CD1c-positive myeloid dendritic cell (primary cell): ENCODE results near the gene FGF19.

Source experiments
- DNase-seq: peaks from one replicate; pipeline ENCODE4 v3.0.0-alpha.2; 2016; ENCODE audit errors: extremely low spot score

FGF19 gene, protein sequence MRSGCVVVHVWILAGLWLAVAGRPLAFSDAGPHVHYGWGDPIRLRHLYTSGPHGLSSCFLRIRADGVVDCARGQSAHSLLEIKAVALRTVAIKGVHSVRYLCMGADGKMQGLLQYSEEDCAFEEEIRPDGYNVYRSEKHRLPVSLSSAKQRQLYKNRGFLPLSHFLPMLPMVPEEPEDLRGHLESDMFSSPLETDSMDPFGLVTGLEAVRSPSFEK

DNA sequence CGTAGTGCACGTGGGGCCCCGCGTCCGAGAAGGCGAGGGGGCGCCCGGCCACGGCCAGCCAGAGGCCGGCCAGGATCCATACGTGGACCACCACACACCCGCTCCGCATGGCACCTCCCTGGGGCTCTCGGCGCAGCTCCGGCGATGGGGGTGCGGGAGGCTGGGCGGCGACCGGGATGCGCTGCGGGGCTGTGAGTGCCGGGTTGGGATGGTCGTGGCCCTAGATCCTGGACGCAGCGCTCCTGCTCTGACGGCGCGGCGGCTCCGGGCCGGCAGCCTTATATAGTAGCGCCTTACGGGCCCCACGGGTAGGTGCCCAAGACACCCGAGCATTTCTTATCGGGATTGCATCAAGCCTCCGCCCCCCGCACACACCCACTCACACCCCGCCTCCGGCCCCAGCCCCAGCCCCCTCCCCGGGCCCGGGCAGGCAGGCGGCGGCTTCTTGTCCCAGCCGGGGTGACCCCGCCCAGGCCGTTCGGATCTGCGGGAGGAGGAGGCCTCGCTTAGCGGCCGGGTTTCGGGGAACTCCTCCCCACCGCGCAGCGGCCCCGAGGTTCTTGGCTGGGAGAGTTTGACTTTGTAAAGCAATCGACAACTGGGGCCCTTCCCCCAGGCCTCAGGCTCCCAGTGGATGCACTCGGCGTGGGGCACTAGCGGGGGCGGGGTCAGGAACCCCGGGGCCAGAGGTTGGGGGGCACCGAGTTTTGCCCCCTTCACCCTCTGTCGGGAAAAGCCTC lies at the start of gene FGF19:
FGF19 (minus strand) TSS at position 255 of the 740 bp plus-strand sequence; CDS start at position 109, 146 bp downstream.
- DNase-seq: no peak

GRCh38 chr11:69752890-69753289 lies 49.1 kb upstream of the FGF19 start:
- DNase-seq: no peak

DNA sequence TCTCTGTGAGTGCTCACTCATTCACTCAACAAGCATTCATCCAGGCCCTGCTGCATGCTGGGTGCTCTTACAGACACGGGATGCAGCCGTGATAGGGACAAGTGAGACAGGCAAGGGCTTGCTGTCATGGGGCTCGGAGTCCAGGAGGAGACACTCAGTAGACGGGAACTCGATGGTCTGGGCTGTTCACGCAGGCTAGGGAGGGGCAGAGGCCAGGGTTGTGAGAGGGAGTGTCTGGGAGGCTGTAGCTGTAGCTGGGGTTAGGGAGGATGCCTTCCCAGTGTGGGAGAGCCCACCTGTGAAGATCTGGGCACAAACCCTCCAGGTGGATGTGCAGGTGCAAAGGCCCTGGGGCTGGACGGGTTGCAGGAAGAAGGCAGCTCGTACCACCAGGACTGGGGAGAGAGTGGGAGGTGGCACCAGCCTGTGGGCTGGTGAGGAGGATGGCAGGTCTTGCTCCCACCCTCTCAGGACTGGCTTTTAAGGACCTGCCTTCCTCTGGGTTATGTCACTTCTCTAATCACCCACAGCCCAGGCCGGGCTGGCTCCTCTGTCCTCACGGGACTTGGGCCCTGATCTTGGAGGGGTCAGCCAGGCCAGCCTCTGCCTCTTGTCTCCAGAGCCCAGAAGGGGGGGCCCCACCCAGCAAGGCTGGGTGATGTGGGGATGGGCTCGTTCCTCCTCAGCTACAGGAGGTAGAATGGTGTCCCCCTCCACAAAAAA lies 47.2 kb upstream of the FGF19 start:
- no peak for DNase-seq

DNA sequence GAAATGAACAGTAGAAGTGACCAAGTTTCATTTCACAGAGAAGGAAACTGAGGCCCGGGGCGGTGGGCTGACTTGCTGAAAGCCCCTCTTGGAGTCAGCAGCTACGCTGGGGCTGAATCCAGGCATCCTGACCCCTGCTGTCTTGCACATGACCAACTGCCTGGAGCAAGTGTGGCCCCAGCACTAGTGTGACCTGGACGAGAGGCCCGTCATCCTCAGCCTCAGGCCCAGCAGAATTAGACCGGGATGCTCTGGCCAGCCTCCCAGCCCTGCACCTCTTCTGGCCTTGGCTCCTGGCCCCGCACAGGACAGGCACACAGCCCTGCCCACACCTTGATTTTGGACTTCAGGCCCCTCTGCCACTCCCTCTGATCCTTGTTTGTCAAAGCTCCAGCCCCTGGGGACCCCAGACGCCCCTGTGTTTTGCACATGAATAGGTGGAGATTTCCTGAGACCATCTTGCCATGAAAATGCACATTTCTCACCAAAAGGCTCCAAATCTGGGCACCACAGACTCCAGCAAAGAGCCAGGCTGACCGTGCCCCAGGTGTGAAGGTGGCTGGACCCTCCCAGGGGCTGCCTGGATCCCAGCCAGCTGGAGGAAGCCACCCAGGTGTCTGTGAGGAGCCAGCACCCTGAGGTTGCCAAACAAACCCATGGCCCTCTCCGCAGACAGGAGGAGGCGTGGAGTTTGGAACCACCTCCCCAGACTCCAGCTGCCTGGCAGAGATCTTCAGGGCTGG lies 46.5 kb upstream of the FGF19 start:
- DNase-seq: no peak

- no peak for DNase-seq
These were observed 44.8 kb upstream of the FGF19 start for GRCh38 chr11:69748637-69749036.

DNA sequence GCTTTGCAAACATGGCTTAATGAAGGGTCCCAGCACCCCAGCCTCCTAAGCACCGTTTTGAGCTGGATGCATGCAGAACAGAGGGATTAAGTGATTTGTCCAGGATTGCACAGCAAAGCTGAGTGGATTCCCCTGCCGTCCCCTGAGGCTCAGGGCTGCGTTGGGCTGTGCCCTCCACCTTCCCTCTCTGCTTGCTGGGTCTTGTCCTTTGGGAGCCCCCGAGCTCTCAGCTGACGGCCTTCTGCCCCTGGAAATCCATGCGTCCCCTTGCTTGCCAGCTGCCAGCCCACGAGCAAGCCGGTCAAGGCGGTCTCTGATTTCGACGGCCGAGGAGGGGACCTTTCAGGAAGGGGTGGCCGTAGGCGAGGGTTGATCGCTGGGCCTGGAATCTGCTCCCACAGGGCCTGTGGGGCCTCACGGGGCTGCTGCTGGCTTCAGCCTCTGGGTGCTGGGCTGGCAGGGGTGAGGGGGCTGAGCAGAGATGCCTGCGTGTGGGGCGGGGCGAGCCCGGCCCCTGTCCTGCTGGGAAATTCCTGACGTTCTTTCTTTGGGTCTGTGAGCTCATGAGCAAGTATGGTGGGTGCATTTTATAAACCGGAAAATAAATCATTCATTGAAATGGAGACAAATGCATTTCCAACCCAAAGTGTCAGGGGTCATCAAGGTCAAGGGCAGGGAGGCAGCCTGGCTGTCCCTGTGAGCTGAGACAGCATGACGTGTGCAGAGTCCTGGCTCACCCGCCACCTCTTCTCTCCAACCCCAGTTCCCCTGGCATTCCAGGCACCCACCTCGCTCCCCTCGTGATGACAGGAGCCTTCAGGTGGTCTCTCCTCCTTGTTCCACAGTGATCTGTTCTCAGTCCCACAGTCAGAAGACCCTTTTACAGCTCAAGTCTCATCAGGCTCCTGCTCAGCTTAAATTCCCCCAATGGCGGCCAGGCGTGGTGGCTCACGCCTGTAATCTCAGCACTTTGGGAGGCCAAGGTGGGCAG lies 43.2 kb upstream of the FGF19 start:
- DNase-seq: no peak

GRCh38 chr11:69746140-69746539 lies 42.3 kb upstream of the FGF19 start:
- no peak for DNase-seq

DNA sequence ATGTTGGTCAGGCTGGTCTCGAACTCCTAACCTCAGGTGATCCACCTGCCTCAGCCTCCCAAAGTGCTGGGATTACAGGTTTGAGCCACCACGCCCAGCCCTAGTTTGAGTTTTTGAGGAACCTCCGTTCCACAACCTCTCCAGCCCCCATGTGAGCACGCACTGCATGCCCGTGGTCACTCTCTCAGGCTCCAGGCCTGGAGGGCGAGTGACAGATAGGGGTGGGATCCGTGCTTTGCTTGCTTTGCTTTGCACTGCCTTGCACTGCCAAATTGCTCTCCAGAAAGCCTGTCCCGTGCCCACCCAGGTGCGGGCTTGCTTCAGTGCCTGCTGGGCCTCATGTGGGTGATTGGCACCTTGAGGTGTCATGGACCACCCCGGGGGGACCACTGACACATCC lies 41.4 kb upstream of the FGF19 start:
- no peak for DNase-seq

DNA sequence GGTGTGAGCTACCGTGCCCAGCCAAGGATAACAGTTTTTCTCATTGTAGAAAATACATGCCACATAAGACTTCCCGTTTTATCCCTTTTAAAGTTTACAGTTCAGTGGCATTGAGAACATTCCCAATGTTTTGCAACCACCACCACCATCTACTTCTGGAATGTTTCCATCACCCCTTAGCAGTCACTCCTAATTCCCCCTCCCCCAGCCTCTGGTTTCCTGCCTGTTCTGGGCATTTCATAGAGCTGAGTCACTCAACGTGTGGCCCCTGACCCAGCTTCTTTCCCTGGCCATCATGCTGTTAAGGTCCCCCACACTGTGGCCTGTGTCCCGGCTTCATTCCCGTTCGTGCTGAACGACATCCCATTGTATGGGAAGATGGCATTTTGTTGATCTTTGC lies 40.6 kb upstream of the FGF19 start:
- no peak for DNase-seq

DNA sequence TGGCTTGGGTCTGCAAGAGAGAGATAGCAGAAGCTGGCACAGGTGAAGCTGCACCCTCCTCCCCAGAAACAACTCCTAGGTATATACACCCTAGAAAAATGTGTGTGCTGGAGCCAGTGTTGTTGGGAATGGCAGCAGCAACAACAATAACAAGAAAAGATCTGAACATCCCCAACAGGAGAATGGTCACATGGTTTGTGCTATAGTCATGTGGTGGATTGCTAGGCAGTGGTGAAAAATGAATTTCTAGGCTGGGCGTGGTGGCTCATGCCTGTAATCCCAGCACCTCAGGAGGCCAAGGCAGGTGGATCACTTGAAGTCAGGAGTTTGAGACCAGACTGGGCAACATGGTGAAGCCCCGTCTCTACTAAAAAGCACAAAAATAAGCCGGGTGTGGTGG lies 31.0 kb upstream of the FGF19 start:
- no peak for DNase-seq

DNA sequence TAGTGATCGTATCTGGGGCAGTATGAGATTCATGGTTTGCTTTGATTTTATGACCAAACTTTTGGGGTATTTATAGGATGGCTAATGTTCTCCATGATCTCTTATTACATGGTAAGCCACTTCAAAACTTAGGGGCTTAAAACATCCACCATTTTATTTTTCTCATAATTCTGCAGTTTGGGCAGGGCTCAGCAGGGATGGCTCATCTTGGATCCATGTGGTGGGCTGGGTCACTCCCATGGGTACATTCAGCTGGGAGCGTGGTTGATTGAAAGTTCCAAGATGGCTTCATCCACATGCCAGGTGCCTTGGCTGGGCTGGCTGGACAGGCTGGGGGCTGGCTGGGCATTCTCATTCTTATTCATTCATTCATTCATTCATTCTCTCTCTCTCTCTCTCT lies 30.5 kb upstream of the FGF19 start:
- no peak for DNase-seq

DNA sequence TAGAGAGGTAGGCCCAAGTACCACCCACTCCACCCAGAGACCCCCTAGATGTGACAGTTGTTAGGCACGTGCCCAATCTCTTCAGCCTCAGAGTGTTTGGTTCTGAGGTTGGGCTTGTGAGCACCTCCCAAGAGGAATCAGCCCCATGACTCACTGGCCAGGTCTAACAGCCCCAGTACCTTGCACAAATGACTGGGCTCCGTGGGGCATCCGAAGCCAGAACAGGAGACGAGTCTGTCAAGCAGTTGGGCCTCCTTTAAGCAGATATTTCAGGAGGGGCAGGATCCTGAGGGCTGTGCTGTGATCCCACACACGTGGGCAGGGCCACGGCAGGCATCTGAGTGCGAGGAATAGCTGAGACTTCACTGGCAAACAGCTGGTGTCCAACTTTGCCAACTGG lies 29.1 kb upstream of the FGF19 start:
- DNase-seq: no peak

DNA sequence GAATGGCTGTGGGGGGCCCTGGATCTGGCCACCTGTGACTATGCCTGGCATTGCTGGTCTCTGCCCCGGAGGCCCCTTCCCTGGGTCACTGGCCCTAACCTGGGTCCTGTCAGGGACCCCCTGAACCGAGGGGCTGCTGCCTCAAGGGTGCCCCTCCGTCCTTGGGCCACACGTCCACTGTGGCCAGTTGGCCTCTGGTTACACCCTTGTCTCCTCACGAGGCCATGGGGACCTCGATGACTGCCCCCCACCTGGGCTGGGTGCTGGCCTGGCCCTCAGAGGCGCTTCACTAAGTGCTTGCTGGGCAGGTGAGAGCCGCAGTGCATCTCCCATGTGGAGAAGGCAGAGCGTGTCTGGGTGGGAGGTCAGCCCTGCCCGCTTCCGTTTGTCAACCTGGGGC lies 27.3 kb upstream of the FGF19 start:
- no peak for DNase-seq

DNA sequence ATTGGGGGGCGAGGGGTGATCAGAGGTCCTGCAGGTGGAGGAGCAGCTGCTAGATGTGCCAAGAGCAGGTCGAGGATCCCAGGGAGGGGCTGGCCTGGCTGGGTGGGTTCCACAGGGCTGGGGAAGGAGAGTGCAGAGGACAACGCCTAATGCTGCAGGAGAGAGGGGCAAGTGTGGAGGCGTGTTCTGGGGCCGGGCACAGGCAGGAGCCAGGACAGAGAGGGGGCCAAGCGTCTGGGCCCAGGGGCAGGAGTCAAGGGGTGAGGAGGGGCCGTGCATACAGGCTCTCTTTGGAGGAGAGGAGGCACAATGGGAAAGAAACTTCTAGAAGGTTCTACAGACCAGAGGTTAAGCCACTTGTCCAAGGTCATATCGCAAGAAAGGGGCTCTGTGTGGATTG lies 26.7 kb upstream of the FGF19 start:
- no peak for DNase-seq

DNA sequence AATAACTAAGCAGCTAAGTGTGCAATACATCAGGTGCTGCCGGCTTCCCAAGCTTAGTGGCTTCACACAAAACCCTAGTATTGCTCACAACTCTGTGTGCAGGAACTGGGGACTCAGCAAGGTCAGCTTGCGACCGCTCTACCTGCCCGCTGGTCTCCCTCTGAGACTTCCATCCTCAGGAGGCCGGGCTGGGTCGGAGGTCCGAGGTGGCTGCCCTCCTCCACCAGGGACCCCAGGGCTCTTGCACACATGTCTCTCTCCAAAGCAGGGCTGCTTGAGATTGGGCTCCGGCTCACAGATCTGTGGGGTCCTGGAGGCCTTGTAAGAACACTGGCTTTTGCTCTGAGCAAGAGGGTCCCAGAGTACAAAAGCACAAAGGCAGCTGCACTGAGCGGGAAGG lies 25.4 kb upstream of the FGF19 start:
- DNase-seq: no peak

DNA sequence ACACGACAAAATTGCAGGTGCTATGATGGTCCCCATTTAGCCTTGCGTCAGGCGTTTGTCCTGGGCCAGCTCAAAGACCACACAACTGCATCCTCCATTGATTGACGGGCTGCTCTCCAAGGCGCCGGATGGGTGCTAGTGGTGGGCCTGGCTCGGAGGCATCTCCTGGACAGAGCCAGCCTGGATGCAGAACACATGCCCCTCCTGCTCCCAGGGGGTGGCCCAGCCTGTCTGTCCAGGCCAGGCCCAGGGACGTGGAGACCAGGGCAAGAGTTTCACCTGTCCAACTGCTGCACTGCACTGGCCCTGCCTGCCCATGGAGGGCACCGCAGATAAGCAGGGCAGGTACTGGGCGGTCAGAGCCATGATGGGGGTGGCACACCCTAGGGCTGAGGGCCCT lies 23.4 kb upstream of the FGF19 start:
- no peak for DNase-seq

- no peak for DNase-seq
These were observed 22.7 kb upstream of the FGF19 start for GRCh38 chr11:69726481-69726880.

GRCh38 chr11:69726019-69726418 lies 22.2 kb upstream of the FGF19 start:
- no peak for DNase-seq

DNA sequence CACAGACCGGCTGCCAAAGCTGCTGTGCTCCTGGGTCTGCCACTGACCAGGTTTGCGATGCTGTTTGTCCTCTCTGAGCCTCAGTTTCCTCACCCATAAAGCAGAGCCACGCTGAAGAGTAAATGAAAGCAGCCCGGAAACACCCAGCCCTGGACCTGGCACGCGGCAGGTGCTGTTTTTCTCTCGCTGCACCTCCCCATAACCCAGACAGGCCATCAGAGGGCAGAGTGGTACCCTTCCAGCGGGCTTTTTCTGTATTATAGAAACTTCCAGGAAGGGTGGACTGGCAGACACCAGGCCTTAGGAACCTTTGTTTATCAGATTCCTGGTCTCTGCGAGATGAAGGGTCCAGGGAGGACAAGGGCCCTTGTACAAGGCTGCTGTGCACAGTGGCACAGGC lies 17.9 kb upstream of the FGF19 start:
- DNase-seq: no peak

DNA sequence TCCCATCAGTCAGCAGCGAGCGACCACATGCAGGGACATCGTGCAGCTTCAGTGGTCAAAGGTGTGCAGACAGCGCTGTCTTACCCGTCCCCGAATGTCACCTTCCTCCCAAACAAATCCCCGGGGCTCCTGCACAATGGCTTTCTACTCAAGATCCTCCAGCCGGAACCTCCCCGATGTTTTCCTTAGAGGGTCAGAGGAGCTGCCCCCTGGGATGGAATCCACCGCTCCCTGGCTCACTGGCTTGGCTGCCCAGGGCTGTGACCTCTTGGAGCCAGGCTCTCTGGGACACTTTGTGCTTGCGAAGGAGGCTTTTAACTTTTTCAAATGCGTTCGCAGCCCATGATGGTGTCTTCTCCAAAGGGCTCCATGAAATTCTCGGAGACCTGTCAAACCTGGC lies 17.3 kb upstream of the FGF19 start:
- no peak for DNase-seq

GRCh38 chr11:69718912-69719311 lies 15.1 kb upstream of the FGF19 start:
- no peak for DNase-seq
